ENCODE data around the gene GPX3. TPM values are rescaled to one million over a fixed set of nuclear protein-coding genes. Genes with fewer than 3 reads are reported as not detected.

GPX3 gene
- total RNA-seq, 3 donors from 2014 or later: 0.47 to 1.1 (median 1.0) TPM

DNA sequence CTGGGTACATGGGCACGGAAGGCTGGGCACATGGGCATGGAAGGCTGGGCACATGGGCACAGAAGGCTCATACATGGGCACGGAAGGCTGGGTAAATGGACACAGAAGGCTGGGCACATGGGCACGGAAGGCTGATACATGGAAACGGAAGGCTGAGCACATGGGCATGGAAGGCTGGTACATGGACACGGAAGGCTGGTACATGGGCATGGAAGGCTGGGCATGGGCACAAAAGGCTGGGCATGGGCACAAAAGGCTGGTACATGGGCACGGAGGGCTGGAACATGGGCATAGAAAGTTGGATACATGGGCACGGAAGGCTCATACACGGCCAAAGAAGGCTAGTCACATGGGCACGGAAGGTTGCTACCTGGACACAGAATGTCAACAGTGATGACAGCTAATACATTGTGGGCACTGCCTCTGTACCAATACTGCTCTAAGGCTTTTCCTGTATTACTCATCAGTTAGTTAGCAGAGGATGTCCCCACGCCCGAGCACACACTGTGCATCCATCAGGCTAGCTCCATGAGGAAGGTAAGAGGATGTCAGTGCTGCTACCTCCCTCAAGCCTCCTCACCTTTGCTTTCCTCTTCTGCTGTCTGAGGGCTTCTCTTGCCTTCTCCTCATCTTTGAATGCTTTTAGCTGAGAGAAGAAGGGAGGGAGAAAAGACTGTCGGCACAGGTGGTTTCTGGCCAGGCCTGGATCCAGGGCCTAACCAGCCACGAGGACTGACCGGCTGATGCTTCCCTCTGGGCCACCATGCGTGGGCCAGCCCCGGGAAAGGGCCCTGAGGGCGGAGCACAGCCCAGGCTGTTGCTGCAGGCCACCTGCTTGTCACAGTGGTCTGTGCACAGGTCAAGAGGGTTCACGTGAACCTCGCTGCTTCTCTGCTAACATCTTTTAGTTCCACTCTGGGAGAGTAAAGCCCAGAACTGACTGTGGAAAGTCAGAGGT lies 14.3 kb downstream of the GPX3 start:
- DNase-seq: no peak
- no peak for ATAC-seq
- Mint-ChIP-seq H3K27me3 (ENCODE audit: low read depth) (no peaks in the 10 kb centered on the region), H3K36me3 (ENCODE audit: insufficient read depth) (peaks cover 62% of the 10 kb centered on the region), H3K9me3 (no peaks in the 10 kb centered on the region), H3K4me3 (no peak overlapping the region), H3K4me1 (ENCODE audit: low read depth) (peaks cover 4% of the 10 kb centered on the region)

DNA sequence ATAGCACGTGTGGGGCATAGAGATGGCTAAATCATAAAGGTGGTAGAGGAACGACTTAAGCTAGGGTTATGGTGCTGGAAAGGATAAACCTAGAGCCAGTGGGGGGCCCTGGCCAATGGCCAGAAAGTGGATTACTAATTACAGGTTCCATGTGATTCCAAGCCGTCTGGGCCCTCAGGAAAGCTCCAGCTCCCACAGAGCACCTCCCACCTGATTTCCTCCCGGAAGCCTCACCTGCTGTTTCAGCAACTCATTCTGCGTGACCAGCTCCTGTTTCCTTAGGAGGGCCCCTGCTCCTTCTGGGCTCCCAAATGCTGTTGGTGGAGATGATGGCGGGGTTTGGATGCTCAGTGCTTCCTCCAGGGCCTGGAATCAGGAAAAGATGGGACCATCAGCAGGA lies 16.2 kb downstream of the GPX3 start:
- no peaks in the 10 kb centered on the region for H3K9me3 Mint-ChIP-seq
- ATAC-seq: no peak
- no peak for DNase-seq
- H3K4me1 Mint-ChIP-seq (ENCODE audit: low read depth): peaks cover 4% of the 10 kb centered on the region
- H3K36me3 Mint-ChIP-seq (ENCODE audit: insufficient read depth): peaks cover 54% of the 10 kb centered on the region
- H3K4me3 Mint-ChIP-seq: no peak overlapping the region
- H3K27me3 Mint-ChIP-seq (ENCODE audit: low read depth): no peaks in the 10 kb centered on the region

DNA sequence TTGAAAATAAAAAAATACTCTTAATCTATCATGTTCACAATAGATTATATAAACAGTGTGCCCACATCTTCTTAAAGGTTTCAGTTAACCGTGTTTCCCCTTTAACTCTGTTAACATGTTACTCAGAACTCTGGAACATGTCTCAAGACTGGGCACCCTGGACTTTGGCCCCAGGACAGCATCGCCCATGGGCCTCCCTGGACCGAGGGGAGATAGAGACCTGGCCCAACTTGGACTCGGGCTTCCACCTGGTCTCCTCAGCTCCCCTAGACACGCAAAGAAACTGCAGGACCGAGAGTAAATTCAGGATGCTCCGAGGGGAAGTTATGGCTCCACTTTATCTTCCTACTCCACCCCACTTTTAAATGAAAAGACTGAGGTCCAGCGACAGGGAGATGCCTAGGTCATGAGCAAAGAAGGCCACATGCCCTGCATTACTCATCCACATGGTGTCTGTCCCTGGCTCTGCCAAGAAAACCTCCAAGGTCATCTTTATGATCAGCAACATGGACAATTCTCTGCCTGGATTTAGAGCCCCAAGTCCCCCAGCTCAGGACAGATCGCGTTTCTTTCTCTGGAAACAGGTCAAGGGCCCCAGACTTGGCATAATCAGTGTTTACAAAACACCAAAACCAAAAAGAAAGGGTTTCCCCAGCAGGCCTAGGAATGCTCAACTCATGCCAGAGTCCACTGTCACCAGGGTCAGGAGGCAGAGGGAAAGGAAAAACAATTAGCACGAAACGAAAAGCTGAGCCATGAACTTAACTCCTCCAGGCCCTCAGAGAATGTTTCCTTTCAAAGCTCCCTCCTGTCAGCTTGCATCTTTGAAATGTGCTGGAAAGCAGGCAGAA lies 17.4 kb downstream of the GPX3 start:
- no peaks in the 10 kb centered on the region for H3K9me3 Mint-ChIP-seq
- no peak for DNase-seq
- no peak overlapping the region for H3K4me3 Mint-ChIP-seq
- peaks cover 4% of the 10 kb centered on the region for H3K4me1 Mint-ChIP-seq (ENCODE audit: low read depth)
- H3K36me3 Mint-ChIP-seq (ENCODE audit: insufficient read depth): peaks cover 50% of the 10 kb centered on the region
- no peaks in the 10 kb centered on the region for H3K27me3 Mint-ChIP-seq (ENCODE audit: low read depth)
- ATAC-seq: no peak

DNA sequence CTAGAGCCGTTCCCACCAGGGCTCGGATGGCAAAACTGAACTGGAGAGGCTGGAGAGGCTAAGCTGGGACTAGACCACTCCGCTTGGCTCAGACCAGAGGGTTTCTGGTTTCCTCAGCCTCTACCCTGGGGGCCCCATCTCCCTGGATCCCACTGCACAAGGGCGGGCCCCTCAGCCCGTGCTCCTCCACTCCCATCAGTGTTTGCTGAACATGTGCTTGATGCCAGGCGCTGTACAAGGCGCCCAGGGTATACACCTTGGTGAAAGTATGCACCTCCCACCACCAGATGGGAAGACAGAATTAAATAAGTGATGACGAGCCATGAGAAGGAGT lies 18.0 kb downstream of the GPX3 start:
- no peak overlapping the region for H3K4me3 Mint-ChIP-seq
- H3K36me3 Mint-ChIP-seq (ENCODE audit: insufficient read depth): peaks cover 54% of the 10 kb centered on the region
- H3K27me3 Mint-ChIP-seq (ENCODE audit: low read depth): no peaks in the 10 kb centered on the region
- DNase-seq (no peak), ATAC-seq (no peak)
- H3K4me1 Mint-ChIP-seq (ENCODE audit: low read depth): peaks cover 4% of the 10 kb centered on the region
- no peaks in the 10 kb centered on the region for H3K9me3 Mint-ChIP-seq

DNA sequence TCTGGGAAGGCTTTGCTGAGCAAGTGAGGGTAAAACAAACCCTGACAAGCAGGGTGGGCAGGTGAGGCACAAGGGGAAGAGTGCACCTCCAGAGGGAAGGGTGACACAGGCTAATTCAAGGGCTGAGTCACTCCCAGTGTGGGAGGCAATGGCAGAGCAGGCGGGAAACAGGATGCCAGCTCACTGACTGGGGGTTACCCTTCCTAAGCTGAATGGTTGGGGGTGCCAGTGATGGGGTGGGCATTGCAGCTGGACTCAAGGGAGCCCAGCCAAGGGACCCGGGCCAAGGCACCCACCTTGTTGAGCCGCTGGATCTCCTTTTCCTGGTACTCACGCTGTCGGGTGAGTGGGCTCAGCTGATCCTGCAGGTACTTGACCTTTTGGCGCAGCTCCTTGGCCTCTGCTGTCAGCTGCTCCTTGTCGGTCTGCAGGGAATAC lies 18.4 kb downstream of the GPX3 start:
- peaks cover 4% of the 10 kb centered on the region for H3K4me1 Mint-ChIP-seq (ENCODE audit: low read depth)
- DNase-seq (no peak), ATAC-seq (peak; percentile 84 to 90)
- H3K27me3 Mint-ChIP-seq (ENCODE audit: low read depth): no peaks in the 10 kb centered on the region
- no peaks in the 10 kb centered on the region for H3K9me3 Mint-ChIP-seq
- no peak overlapping the region for H3K4me3 Mint-ChIP-seq
- H3K36me3 Mint-ChIP-seq (ENCODE audit: insufficient read depth): peaks cover 51% of the 10 kb centered on the region

DNA sequence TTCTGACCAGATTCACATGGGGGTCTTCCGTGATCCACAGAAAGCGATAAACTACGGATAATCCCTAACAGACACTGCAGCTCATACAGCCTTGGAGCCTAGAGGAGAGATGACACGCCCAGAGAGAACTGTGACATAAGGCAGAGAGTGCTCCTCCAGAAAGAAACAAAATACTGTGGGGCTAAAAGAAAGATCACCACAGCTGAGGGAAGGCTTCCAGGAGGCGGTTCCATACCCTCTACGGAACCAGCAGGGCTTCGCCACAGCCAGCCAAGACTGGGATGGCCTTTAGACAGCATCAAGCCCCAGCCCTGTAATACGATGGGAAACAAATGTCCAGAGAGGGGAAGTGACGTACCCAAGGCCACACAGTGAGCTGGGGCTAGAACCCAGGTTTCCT lies 19.3 kb downstream of the GPX3 start:
- Mint-ChIP-seq H3K36me3 (ENCODE audit: insufficient read depth) (peaks cover 47% of the 10 kb centered on the region), H3K27me3 (ENCODE audit: low read depth) (no peaks in the 10 kb centered on the region), H3K4me1 (ENCODE audit: low read depth) (peaks cover 4% of the 10 kb centered on the region), H3K4me3 (no peak overlapping the region), H3K9me3 (no peaks in the 10 kb centered on the region)
- DNase-seq: no peak
- ATAC-seq: no peak

DNA sequence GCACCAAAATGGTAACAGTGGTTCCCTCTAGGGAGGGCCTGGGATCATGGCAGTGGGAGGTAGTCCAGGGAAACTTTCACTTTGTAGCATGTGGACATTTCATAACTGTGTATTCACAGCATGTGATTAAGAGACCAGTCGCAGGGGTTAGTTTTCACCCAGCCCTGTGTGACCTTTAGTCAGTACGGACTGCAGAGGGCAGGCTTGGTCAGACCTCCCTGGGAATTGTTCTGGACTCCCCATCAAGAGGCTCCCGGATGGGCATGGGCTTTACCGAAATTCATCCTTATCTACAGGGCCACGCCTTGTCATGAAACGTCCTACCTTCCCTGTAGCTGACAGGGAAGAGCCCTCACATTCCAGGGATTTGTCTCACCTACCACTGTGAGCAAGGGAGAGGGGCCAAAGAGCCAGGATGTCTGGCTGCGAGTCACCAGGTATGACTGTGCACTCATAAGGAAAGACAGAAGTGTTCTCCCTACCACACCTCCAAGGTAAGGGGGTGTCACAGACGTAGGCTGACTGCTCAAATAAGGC lies 19.9 kb downstream of the GPX3 start:
- Mint-ChIP-seq H3K9me3 (no peaks in the 10 kb centered on the region), H3K36me3 (ENCODE audit: insufficient read depth) (peaks cover 43% of the 10 kb centered on the region), H3K4me1 (ENCODE audit: low read depth) (peaks cover 4% of the 10 kb centered on the region), H3K4me3 (no peak overlapping the region), H3K27me3 (ENCODE audit: low read depth) (no peaks in the 10 kb centered on the region)
- no peak for ATAC-seq
- no peak for DNase-seq

DNA sequence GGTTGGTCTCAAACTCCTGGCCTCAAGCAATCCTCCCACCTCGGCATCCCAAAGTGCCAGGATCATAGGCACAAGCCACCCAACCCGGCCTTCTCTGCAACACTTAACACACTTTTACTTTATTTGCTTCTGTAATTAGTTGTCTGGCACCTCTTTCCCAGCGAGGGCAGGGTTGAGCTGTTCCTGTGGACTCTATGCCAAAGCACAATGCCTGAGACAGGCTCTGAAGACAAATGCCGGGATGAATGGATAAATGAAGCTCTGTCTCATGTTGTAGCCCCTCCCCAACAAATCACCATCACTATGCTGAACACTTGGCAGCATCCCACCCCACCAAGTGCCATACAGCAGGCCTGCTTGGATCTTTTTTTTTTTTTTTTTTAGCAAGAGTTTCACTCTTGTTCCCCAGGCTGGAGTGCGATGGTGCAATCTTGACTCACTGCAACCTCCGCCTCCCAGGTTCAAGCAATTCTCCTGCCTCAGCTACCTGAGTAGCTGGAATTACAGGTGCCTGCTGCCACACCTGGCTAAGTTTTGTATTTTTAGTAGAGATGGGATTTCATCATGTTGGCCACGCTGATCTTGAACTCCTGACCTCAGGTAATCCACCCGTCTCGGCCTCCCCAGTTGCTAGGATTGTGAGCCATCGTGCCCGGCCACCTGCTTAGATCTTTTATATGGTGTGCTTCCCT lies 21.3 kb downstream of the GPX3 start:
- DNase-seq: no peak
- H3K36me3 Mint-ChIP-seq (ENCODE audit: insufficient read depth): peaks cover 45% of the 10 kb centered on the region
- no peaks in the 10 kb centered on the region for H3K9me3 Mint-ChIP-seq
- no peaks in the 10 kb centered on the region for H3K27me3 Mint-ChIP-seq (ENCODE audit: low read depth)
- ATAC-seq: no peak
- no peak overlapping the region for H3K4me3 Mint-ChIP-seq
- peaks cover 4% of the 10 kb centered on the region for H3K4me1 Mint-ChIP-seq (ENCODE audit: low read depth)

DNA sequence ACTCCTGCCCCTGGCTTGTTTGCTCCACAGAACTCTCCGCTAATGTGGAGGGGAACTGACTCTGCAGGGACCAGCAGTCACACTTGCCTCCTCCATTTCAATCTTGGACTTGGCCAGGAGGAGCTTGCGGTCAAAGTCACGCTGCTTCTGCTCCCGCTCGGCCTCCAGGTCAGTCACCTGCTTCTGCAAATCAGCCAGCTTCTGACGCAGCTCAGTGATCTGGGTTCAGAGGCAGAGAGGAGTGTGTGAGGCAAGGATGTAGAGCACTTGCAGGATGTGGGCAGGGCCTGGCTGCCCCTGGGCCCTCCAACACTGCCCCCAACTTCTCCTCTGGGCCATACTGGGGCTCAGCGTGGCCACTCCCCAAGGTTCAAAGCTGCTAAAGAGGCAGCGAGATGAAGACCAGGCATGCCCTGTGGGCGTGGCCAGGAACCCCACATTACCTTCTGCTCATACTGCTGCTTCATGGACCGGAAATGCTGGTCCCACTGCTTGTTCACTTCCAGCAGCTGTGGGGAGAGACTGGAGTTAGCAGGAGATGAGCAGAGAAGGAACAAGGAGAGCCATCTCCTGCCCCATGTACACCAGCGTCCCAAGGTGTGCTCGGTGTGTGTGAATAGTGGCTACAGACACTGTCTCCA lies 22.2 kb downstream of the GPX3 start:
- H3K27me3 Mint-ChIP-seq (ENCODE audit: low read depth): no peaks in the 10 kb centered on the region
- H3K9me3 Mint-ChIP-seq: no peaks in the 10 kb centered on the region
- peaks cover 4% of the 10 kb centered on the region for H3K4me1 Mint-ChIP-seq (ENCODE audit: low read depth)
- ATAC-seq (no peak), DNase-seq (no peak)
- H3K36me3 Mint-ChIP-seq (ENCODE audit: insufficient read depth): peaks cover 44% of the 10 kb centered on the region
- no peak overlapping the region for H3K4me3 Mint-ChIP-seq

DNA sequence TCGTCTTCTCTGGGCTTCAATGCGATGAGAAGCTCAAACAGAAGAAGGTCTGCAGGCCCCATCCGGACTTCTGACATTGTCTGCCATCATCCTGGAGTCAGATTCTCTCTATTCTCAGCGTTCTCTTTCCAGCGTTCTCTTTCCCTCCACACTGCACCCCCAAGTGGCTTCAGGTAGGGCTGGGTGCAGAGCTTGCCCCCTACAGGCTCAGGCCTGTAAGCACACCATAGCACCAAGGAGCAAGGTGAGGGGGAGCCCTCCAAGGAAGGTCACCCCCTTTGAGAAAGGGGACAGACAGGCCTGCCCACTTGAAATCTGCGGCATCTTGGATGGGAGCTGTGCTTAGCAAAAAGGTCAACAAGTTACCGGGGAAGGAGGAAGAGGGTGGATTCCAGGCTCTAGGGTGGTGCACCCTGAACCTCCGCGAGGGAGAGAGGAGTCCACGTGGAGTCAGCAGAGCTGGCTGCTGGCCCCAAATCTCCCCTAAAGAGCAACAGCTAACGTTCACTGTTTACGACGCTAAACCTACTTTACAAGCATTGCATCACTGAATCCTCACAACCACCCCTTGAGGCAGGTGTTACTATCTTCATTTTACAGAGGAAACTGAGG lies 27.5 kb downstream of the GPX3 start:
- Mint-ChIP-seq H3K4me1 (ENCODE audit: low read depth) (peaks cover 2% of the 10 kb centered on the region), H3K36me3 (ENCODE audit: insufficient read depth) (peaks cover 50% of the 10 kb centered on the region), H3K27me3 (ENCODE audit: low read depth) (no peaks in the 10 kb centered on the region), H3K4me3 (no peak overlapping the region), H3K9me3 (no peaks in the 10 kb centered on the region)
- DNase-seq (no peak), ATAC-seq (peak; percentile 64 to 80)

DNA sequence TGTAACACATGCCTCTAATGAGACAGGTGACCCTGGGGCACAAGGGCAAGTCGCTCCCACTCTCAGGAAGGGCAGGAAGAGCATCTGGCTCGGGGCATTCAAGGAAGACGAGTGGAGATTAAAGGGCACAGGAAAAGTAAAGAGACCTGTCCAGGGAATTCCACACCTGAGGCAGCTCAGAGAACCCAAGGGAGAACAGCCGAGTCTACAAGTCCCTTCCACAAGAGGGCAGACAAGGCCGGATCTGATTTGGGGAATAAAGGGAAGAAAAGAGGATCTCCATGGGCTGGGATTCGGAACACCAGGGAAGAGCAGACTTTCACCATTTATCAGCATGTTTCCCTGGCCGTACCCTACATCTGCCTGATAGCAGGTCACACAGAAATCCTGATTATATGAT lies 28.1 kb downstream of the GPX3 start:
- ATAC-seq: no peak

DNA sequence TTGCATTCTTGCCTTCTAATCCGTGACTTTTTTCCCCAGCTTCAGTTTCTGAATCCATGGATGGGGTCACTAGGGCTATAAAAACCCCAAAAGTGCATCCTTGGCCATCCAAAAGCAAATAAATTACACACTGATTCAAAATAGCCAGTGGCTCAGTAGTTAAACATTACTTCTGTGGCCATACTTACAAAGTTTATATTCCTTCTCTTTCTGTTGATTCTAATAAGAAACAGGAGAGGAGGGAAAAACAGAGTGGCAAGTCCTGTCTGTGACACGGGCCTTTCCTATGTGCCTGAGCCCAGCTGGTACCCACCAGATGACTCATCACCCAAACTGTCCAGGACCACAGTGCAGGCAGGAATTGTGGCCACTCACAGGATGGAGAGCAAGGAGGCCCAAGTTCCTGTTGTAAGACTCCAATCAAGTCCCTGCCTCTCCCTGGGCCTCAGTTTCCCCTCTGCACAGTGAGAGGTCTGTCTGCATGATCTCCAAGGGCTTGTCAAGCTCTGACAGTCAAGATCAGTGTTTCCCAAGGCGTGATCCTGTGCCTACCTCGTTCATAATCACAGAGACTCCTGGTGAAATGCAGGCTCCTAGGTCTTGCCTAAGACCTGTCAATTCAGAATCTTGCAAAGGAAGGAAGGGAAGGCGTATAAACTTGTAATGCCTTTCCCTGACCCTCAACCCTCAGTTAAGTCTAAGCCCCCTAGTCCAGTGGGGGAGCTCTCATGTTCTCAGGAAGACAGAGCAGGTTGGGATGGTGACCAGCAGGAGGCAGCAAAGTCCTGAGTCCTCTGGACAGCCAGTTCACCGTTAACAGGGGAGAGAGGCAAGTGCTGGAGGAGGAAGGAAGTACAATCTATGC lies 30.9 kb downstream of the GPX3 start:
- Mint-ChIP-seq H3K36me3 (ENCODE audit: insufficient read depth) (peaks cover 48% of the 10 kb centered on the region), H3K9me3 (no peaks in the 10 kb centered on the region), H3K4me1 (ENCODE audit: low read depth) (peaks cover 3% of the 10 kb centered on the region), H3K27me3 (ENCODE audit: low read depth) (no peaks in the 10 kb centered on the region), H3K4me3 (no peak overlapping the region)
- peak; percentile 73 for DNase-seq
- ATAC-seq: peak; percentile 82 to 86

More for the DNA sequence above, 28.1 kb downstream of the GPX3 start:
- Mint-ChIP-seq H3K27me3 (ENCODE audit: low read depth) (no peaks in the 10 kb centered on the region), H3K9me3 (no peaks in the 10 kb centered on the region), H3K4me1 (ENCODE audit: low read depth) (peaks cover 2% of the 10 kb centered on the region), H3K4me3 (no peak overlapping the region), H3K36me3 (ENCODE audit: insufficient read depth) (peaks cover 47% of the 10 kb centered on the region)
- no peak for DNase-seq
